DND-41 (cell line): ENCODE results near the gene LCN9.

Experiments used
- ATAC-seq: fragments of 200-7000 bp; cut with Tn5 transposase; 3 replicates; pipeline ENCODE4 v1.9.1; 2021; ENCODE audit warnings: low read depth; ENCODE audit not compliant: insufficient read depth
- DNase-seq: peaks from one replicate; pipeline ENCODE4 v3.0.0-alpha.2; 2020
- H2AFZ ChIP-seq: 2 replicates; pipeline ENCODE4 v1.6.0; 2012; ENCODE audit warnings: low read depth, low read length
- H3K27ac ChIP-seq: 2 replicates; pipeline ENCODE4 v1.5.1; 2012; ENCODE audit warnings: low read length, inconsistent platforms
- H3K27me3 ChIP-seq: fragments of 200-600 bp; sonication (generic); 2 replicates; pipeline ENCODE4 v1.6.0; 2012; ENCODE audit warnings: low read length, mild to moderate bottlenecking, inconsistent platforms; ENCODE audit not compliant: insufficient read depth, poor library complexity
- H3K36me3 ChIP-seq: 2 replicates; pipeline ENCODE4 v1.5.1; 2012; ENCODE audit warnings: low read length, inconsistent platforms; ENCODE audit not compliant: insufficient read depth
- H3K4me1 ChIP-seq: 2 replicates; pipeline ENCODE4 v1.5.1; 2012; ENCODE audit warnings: mild to moderate bottlenecking, low read length; ENCODE audit not compliant: insufficient read depth
- H3K4me2 ChIP-seq: 2 replicates; pipeline ENCODE4 v1.6.0; 2012; ENCODE audit warnings: mild to moderate bottlenecking, moderate library complexity, low read length, inconsistent platforms; ENCODE audit not compliant: insufficient read depth
- H3K4me3 ChIP-seq, 2 experiments: fragments of 200-600 bp in 1 of 2; shearing (Covaris generic) in 1 of 2; 2 replicates each; pipeline ENCODE4 v1.5.1; 2012 to 2016; ENCODE audit warnings: inconsistent platforms in 2 of 2, low read length in 2 of 2, mild to moderate bottlenecking in 2 of 2, low read depth in 1 of 2, moderate library complexity in 1 of 2
- H3K79me2 ChIP-seq: 2 replicates; pipeline ENCODE4 v1.6.0; 2012; ENCODE audit warnings: low read length, inconsistent platforms; ENCODE audit not compliant: insufficient read depth
- H3K9ac ChIP-seq: 2 replicates; pipeline ENCODE4 v1.6.0; 2012; ENCODE audit warnings: low read depth, mild to moderate bottlenecking, inconsistent platforms, low read length, moderate library complexity
- H3K9me3 ChIP-seq: 2 replicates; pipeline ENCODE4 v1.5.1; 2012; ENCODE audit warnings: low read length, moderate library complexity, mild to moderate bottlenecking, inconsistent platforms; ENCODE audit not compliant: insufficient read depth, severe bottlenecking
- H4K20me1 ChIP-seq: 2 replicates; pipeline ENCODE4 v1.6.0; 2012; ENCODE audit warnings: low read length; ENCODE audit not compliant: insufficient read depth
- EZH2 ChIP-seq: IDR thresholded peaks from 3 replicates; pipeline ENCODE4 v1.6.1; 2012; ENCODE audit warnings: borderline replicate concordance, low read depth, mild to moderate bottlenecking, moderate library complexity, low read length, inconsistent platforms; ENCODE audit not compliant: severe bottlenecking
- TF ChIP-seq, protein P1 (sequence below): IDR thresholded peaks from 2 replicates; pipeline ENCODE4 v1.5.1; 2012; ENCODE audit warnings: borderline replicate concordance, low read length, moderate library complexity, mild to moderate bottlenecking; ENCODE audit not compliant: poor library complexity, severe bottlenecking; ENCODE audit errors: extremely low read depth

LCN9 gene, protein sequence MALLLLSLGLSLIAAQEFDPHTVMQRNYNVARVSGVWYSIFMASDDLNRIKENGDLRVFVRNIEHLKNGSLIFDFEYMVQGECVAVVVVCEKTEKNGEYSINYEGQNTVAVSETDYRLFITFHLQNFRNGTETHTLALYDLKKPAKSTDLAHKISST

DNA sequence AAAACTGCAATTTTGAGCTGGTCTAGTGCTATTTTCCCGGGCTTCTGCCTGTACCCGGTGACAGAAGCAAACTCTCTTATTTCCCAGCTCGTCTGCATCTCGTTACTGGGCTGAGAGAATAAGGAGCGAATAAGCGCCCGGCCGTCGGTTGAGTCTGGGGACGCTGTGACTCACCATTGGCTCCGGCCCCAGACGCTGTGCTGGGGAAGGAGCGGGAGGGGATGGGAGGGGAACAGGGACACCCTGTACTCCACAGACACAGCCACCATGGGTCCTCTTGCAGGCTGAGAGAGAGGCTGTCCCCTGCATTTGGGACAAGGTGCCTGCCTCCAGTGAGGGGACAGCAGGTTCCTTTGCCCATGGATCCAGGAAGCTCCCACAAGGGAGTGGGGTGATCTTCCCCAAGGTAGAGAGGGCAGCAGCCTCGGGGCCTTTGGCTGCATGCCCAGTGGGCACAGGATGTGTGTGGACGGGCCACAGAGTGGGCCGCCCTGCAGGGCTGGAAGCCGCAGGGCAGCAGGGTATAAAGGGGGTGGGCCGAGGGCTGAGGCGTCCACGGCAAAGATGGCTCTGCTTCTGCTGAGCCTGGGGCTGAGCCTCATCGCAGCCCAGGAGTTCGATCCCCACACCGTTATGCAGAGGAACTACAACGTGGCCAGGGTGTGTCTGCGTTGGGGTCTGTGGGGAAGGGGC is at the start of gene LCN9:
Gene LCN9, plus strand, starts transcription at position 552 of the 693 bp plus-strand sequence. Its CDS starts 13 bp downstream, at position 565.
- Histone ChIP-seq H3K27me3 (no peaks in the 10 kb centered on the region), H3K4me2 (no peak within 1 kb of the TSS), H3K79me2 (no peaks in the 10 kb centered on the region), H3K9me3 (no peaks in the 10 kb centered on the region), H3K36me3 (no peaks in the 10 kb centered on the region), H3K4me1 (no peaks in the 10 kb centered on the region), H4K20me1 (no peaks in the 10 kb centered on the region), H3K9ac (no peak within 1 kb of the TSS), H3K4me3 (no peak within 1 kb of the TSS), H3K27ac (no peak within 1 kb of the TSS), H2AFZ (no peak within 1 kb of the TSS)
- DNase-seq (no peak), ATAC-seq (no peak)
- no peak for TF ChIP-seq EZH2
- TF ChIP-seq, protein P1, sequence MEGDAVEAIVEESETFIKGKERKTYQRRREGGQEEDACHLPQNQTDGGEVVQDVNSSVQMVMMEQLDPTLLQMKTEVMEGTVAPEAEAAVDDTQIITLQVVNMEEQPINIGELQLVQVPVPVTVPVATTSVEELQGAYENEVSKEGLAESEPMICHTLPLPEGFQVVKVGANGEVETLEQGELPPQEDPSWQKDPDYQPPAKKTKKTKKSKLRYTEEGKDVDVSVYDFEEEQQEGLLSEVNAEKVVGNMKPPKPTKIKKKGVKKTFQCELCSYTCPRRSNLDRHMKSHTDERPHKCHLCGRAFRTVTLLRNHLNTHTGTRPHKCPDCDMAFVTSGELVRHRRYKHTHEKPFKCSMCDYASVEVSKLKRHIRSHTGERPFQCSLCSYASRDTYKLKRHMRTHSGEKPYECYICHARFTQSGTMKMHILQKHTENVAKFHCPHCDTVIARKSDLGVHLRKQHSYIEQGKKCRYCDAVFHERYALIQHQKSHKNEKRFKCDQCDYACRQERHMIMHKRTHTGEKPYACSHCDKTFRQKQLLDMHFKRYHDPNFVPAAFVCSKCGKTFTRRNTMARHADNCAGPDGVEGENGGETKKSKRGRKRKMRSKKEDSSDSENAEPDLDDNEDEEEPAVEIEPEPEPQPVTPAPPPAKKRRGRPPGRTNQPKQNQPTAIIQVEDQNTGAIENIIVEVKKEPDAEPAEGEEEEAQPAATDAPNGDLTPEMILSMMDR: no peak

DNA sequence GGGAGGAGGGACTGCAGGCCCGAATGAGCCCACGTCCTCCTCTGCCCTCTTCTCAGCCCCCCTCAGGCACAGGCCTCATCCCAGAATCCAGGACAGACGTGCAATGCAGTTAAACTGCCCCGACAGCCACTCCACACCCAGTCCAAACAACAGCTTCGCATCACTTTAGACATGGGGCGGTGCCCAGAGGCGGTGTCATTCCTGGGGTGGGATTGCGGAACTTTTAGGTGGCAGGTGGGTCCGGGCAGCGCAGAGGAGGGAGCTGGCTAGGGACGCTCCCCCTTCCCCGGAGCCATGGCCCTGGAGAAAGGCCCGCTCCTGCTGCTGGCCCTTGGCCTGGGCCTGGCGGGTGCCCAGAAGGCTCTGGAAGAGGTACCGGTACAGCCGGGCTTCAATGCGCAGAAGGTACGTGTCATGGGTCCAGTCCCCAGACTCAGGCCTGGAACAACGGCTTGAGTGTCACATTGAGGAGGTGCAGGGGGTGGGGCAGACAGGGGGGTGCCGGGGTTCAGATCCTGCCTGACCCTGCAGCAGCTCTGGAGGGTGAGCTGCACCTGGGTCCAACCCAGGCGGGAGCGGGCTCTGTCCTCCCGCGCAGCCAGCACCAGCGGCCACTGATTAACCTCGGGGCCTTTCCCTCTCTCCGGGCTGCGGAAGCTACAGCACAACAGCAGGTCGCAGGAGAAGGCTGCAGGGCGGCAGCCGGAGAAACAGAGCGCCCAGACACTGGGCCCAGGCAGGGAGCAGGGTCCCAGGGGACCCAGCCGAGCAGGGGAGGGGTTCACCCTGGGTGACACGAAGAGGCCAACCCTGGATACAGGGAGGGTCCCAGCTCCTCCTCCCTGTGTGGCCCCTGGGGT is 48.9 kb upstream of the LCN9 start:
- Histone ChIP-seq H4K20me1 (no peaks in the 10 kb centered on the region), H3K4me2 (no peak overlapping the region), H2AFZ (no peak overlapping the region), H3K4me3 (no peak overlapping the region), H3K9ac (no peak overlapping the region), H3K9me3 (no peaks in the 10 kb centered on the region), H3K27ac (no peak overlapping the region), H3K36me3 (no peaks in the 10 kb centered on the region), H3K79me2 (no peaks in the 10 kb centered on the region), H3K27me3 (no peaks in the 10 kb centered on the region), H3K4me1 (no peaks in the 10 kb centered on the region)
- TF ChIP-seq, protein P1: no peak
- TF ChIP-seq EZH2: no peak
- ATAC-seq (no peak), DNase-seq (no peak)

DNA sequence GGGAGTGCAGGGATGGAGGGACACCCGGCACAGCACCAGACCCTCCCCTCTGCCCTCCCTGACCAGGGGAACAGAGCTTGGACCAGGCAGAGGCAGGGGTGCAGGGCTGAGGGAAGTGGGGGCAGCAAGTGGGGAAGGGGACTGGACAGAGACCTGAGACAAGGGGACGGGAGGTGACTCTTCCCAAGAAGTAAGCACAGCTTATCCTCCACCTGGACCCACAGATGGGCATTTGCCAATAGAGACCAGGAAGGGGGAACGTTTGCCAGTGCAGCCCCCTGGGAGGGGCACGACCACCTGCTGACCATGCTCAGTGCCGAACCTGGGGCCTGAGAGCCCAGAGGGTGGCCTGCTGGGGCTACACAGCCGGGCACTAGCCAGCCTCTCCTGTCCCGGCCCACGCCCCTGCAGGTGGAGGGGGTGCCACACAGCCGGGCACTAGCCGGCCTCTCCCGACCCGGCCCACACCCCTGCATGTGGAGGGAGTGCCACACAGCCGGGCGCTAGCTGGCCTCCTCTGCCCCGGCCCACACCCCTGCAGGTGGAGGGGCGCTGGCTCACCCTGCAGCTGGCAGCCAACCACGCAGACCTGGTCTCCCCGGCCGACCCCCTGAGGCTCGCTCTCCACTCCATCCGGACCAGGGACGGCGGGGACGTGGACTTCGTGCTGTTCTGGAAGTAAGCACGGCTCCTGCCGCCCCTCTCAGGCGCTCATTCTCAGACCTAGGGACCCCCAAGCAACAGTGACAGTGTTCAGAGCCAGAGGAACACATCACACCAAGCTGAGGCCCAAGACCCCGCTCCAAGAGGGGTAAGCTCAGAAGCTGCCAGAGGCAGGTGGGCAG is 48.1 kb upstream of the LCN9 start:
- TF ChIP-seq, protein P1: no peak
- no peak for TF ChIP-seq EZH2
- no peaks in the 10 kb centered on the region for H3K9me3 ChIP-seq
- H3K27ac ChIP-seq: no peak overlapping the region
- no peak for ATAC-seq
- no peak overlapping the region for H3K9ac ChIP-seq
- no peaks in the 10 kb centered on the region for H3K36me3 ChIP-seq
- no peak overlapping the region for H2AFZ ChIP-seq
- no peaks in the 10 kb centered on the region for H4K20me1 ChIP-seq
- no peak overlapping the region for H3K4me3 ChIP-seq
- H3K4me2 ChIP-seq: no peak overlapping the region
- no peaks in the 10 kb centered on the region for H3K79me2 ChIP-seq
- no peaks in the 10 kb centered on the region for H3K4me1 ChIP-seq
- H3K27me3 ChIP-seq: no peaks in the 10 kb centered on the region
- no peak for DNase-seq
